22Rv1 (cell line): ENCODE measurements around the gene PLRG1.

Source experiments
- CTCF ChIP-seq: fragments of 450-650 bp; IDR thresholded peaks from 2 replicates; pipeline ENCODE4 v1.5.1; 2017; ENCODE audit warnings: mild to moderate bottlenecking
- ZFX ChIP-seq: fragments of 450-650 bp; IDR thresholded peaks from 2 replicates; pipeline ENCODE4 v1.6.1; 2017; ENCODE audit warnings: antibody characterized with exemption, borderline replicate concordance

- TF ChIP-seq CTCF (peak; percentile 87), ZFX (no peak)
Observed at GRCh38 chr4:154551872-154552686, 1.9 kb upstream of the PLRG1 start.
